Stomach (tissue), 4 donors: Measurements from ENCODE around the gene NKTR.
"Not testable (repeated sequence)": the region's sequence is repeated elsewhere in the genome, so short reads cannot be mapped to it uniquely, and the experiment has no call there.

ENCODE experiments used
- CTCF ChIP-seq, 7 experiments: fragments of 450-650 bp in 4 of 7; fragments of 200-600 bp in 3 of 7; sonication (generic) in 3 of 7; IDR thresholded peaks; one replicate each; pipeline ENCODE4 v1.5.1; 2016 to 2019; ENCODE audit warnings: antibody characterized with exemption in 7 of 7, control low read depth in 2 of 7, mild to moderate bottlenecking in 1 of 7
- POLR2A ChIP-seq, 4 donors: fragments of 450-650 bp; IDR thresholded peaks; one replicate each; pipeline ENCODE4 v1.6.1; 2016; ENCODE audit warnings: antibody characterized with exemption in 4 of 4, control low read depth in 2 of 4, mild to moderate bottlenecking in 1 of 4, moderate library complexity in 1 of 4
- POLR2AphosphoS5 ChIP-seq, 3 donors: sonication (generic); formaldehyde crosslinking; IDR thresholded peaks; one replicate each; pipeline ENCODE4 v1.6.1; 2016; ENCODE audit warnings: antibody characterized with exemption in 3 of 3

- TF ChIP-seq CTCF, POLR2A, POLR2AphosphoS5 (IDR thresholded peaks at IDR 0.05): not testable (repeated sequence)
These were observed 21.1 kb upstream of the NKTR start for GRCh38 chr3:42579346-42579745.
